K562 (cell line): ENCODE data around the gene CYYR1. TPM values are rescaled to one million over a fixed set of nuclear protein-coding genes. Genes with fewer than 3 reads are reported as not detected.

Experiments
- ATAC-seq: fragments of 200-7000 bp; cut with Tn5 transposase; 3 replicates; pipeline ENCODE4 v1.9.1; 2020; ENCODE audit warnings: moderate library complexity
- BruUV-seq: library from RNA; stranded (reverse); fragments of 400-500 nt; replicated peaks from 2 replicates; lab custom pipeline; 2021; lab: Mats Ljungman, UMichigan
- CTCF ChIA-PET: fragments of 300-600 bp; formaldehyde crosslinking; extraction: SDS; loops from one replicate; lab custom pipeline; 2021; ENCODE audit warnings: low intra/inter-chr PET ratio; lab: Yijun Ruan, JAX
- POLR2A ChIA-PET: fragments of 300-600, 350-650 bp; sonication (Branson Sonifier 250); formaldehyde crosslinking; extraction: SDS; loops from one replicate; lab custom pipeline; 2021; ENCODE audit warnings: antibody characterized with exemption, inconsistent platforms; lab: Yijun Ruan, JAX
- DNase-seq, 4 experiments: peaks; one replicate each; pipeline versions ENCODE4 v3.0.0 to v3.0.0-alpha.2; 2011 to 2018; ENCODE audit warnings: low spot score in 3 of 4, mixed read lengths in 3 of 4; ENCODE audit errors: extremely low read depth in 1 of 4
- FAIRE-seq: peaks from 2 replicates; lab custom pipeline; 2011; peaks lifted over from hg19 to GRCh38; lab: Jason Lieb, UNC
- H2AFZ ChIP-seq: 2 replicates; pipeline ENCODE4 v1.6.0; 2011; ENCODE audit warnings: low read depth, low read length, control low read depth, inconsistent platforms
- H3K27ac ChIP-seq: fragments of 200-600 bp; 3 replicates; pipeline ENCODE4 v1.8.0; 2011; ENCODE audit warnings: low read depth, mild to moderate bottlenecking, control low read depth, inconsistent platforms, low read length, moderate library complexity, mixed read lengths; ENCODE audit errors: extremely low read depth
- H3K27me3 ChIP-seq, 2 experiments: fragments of 300-600 bp in 1 of 2; 2 replicates in 1 of 2; 3 replicates in 1 of 2; pipeline versions ENCODE4 v1.6.0 to v1.8.0; 2011; ENCODE audit warnings: inconsistent platforms in 2 of 2, low read length in 2 of 2, mild to moderate bottlenecking in 1 of 2, mixed read lengths in 1 of 2, moderate library complexity in 1 of 2; ENCODE audit not compliant: control insufficient read depth in 2 of 2, insufficient read depth in 2 of 2
- H3K36me3 ChIP-seq: fragments of 300-600 bp; 3 replicates; pipeline ENCODE4 v1.8.0; 2011; ENCODE audit warnings: mild to moderate bottlenecking, low read length, inconsistent platforms; ENCODE audit not compliant: control insufficient read depth, insufficient read depth
- H3K4me1 ChIP-seq, 2 experiments: fragments of 200-600 bp in 1 of 2; replicated peaks in 1 of 2; 2 replicates in 1 of 2; 3 replicates in 1 of 2; pipeline versions ENCODE4 v1.5.1 to v1.8.0; 2011; ENCODE audit warnings: inconsistent platforms in 2 of 2, low read length in 2 of 2, mild to moderate bottlenecking in 1 of 2, mixed read lengths in 1 of 2, moderate library complexity in 1 of 2; ENCODE audit not compliant: control insufficient read depth in 2 of 2, insufficient read depth in 2 of 2
- H3K4me2 ChIP-seq: 2 replicates; pipeline ENCODE4 v1.6.1; 2011; ENCODE audit warnings: low read length, control low read depth, inconsistent platforms, mixed read lengths; ENCODE audit not compliant: insufficient read depth
- H3K4me3 ChIP-seq: fragments of 200-600 bp; sonication (generic), shearing (Covaris generic); 2 replicates; pipeline ENCODE4 v1.5.1; 2016; ENCODE audit warnings: control low read depth, inconsistent platforms
- H3K79me2 ChIP-seq: fragments of 200-600 bp; 3 replicates; pipeline ENCODE4 v1.8.0; 2011; ENCODE audit warnings: low read length, inconsistent platforms; ENCODE audit not compliant: control insufficient read depth, insufficient read depth
- H3K9ac ChIP-seq, 2 experiments: 2 replicates each; pipeline versions ENCODE4 v1.6.0 to v1.6.1; 2011; ENCODE audit warnings: low read depth in 2 of 2, low read length in 2 of 2, control low read depth in 1 of 2, inconsistent platforms in 1 of 2, mild to moderate bottlenecking in 1 of 2, mixed read lengths in 1 of 2; ENCODE audit not compliant: insufficient read depth in 1 of 2
- H3K9me1 ChIP-seq: one replicate; pipeline ENCODE4 v1.6.0; 2011; ENCODE audit warnings: inconsistent platforms, mild to moderate bottlenecking, low read length, moderate library complexity; ENCODE audit not compliant: control insufficient read depth, insufficient read depth
- H3K9me3 ChIP-seq: replicated peaks from 2 replicates; pipeline ENCODE4 v1.5.1; 2011; ENCODE audit warnings: low read depth, low read length, inconsistent platforms; ENCODE audit not compliant: control insufficient read depth, insufficient read depth
- H4K20me1 ChIP-seq: replicated peaks from 2 replicates; pipeline ENCODE4 v1.6.1; 2011; ENCODE audit warnings: low read length, inconsistent platforms, mixed read lengths; ENCODE audit not compliant: control insufficient read depth, insufficient read depth
- NCOA4 ChIP-seq: fragments of 450-650 bp; IDR thresholded peaks from 2 replicates; pipeline ENCODE4 v1.6.1; 2018; ENCODE audit warnings: mild to moderate bottlenecking; ENCODE audit not compliant: partially characterized antibody
- RAD51 ChIP-seq: fragments of 450-650 bp; IDR thresholded peaks from 2 replicates; pipeline ENCODE4 v1.7.1; 2016; ENCODE audit warnings: low read depth, mild to moderate bottlenecking, borderline replicate concordance
- STAG1 ChIP-seq: sonication (generic); formaldehyde crosslinking; IDR thresholded peaks from 2 replicates; pipeline ENCODE4 v1.5.0; 2020; ENCODE audit warnings: missing genetic modification reagents, borderline replicate concordance
- ZKSCAN8 ChIP-seq: fragments of 200-800 bp; sonication (Bioruptor generic); IDR thresholded peaks from 2 replicates; pipeline ENCODE4 v1.6.1; 2016; ENCODE audit warnings: missing genetic modification characterization, missing compliant biosample characterization
- ZNF140 ChIP-seq: fragments of 250-450 bp; sonication (Bioruptor Pico); IDR thresholded peaks from 2 replicates; pipeline ENCODE4 v1.8.0; 2021; ENCODE audit warnings: moderate library complexity, mild to moderate bottlenecking, inconsistent platforms
- ZNF24 ChIP-seq: fragments of 450-650 bp; IDR thresholded peaks from 2 replicates; pipeline ENCODE4 v1.6.1; 2016
- WGBS: fragments of 100-300 bp; shearing (Covaris generic); methylation state at CpG from one replicate; pipeline ENCODE4 v1.1.6; 2016; ENCODE audit warnings: low coverage, mixed read lengths; ENCODE audit not compliant: insufficient coverage; ENCODE audit errors: missing lambda C conversion rate; 5-methylcytosine and 5-hydroxymethylcytosine counted together
- in situ Hi-C: fragments of 300-500 bp; cut with MboI; formaldehyde crosslinking; loops from 4 replicates; pipeline ENCODE4 v1.15.0; 2018; ENCODE audit warnings: inconsistent platforms, mixed read lengths
- intact Hi-C: fragments of 100-400 bp; cut with micrococcal nuclease; formaldehyde crosslinking; loops from 2 replicates; pipeline ENCODE4 v1.14.2; 2022
- polyA plus RNA-seq, 8 experiments: library from polyadenylated mRNA; depleted of rRNA in 4 of 8; stranded (reverse) in 5 of 8; unstranded in 3 of 8; fragments of >200 nt; fragmentation: Nextera tagmentation in 2 of 8; fragmentation: Illumina TruSeq in 1 of 8; extraction: Ambion mirVana in 2 of 8; extraction: Trizol in 1 of 8; gene quantifications; 2 replicates each; pipeline versions ENCODE4 v1.2.1 to v1.2.3, GENCODE V29; 2011 to 2014; ENCODE audit warnings: inconsistent platforms in 1 of 8, missing spikeins in 1 of 8
- total RNA-seq, 7 experiments: library from RNA; depleted of rRNA in 6 of 7; stranded (reverse); fragments of >200 nt in 6 of 7; fragmentation: Illumina TruSeq in 2 of 7; extraction: Trizol in 2 of 7; gene quantifications; 2 replicates each; pipeline versions ENCODE4 v1.2.1 to v1.2.3, GENCODE V29; 2011 to 2021; ENCODE audit warnings: low replicate concordance in 1 of 7

Gene CYYR1
- total and polyA plus RNA-seq, 9 of the 15 experiments (the other 6 are each of a cell fraction or from before 2014, with no cell fraction given) = not detected

DNA sequence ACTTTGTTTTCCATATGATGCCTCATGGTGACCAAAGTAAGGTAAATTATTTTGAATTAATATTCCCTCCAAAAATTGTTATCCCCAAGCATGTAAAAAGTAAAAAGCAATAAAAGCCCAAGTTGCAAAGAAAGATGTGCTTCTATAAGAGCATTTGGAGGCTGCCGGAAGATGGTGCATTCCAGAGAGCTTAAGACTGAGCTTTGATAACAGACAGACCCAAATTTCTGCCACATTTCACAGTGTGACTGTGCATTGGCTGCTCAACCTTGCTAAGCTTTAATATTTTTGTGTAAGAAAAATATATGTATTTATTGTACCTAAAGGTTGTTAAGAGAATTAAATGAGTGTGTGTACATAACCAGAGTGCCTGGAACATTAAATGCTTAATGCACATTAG, 67.9 kb downstream of the CYYR1 start (continued):
- TF ChIP-seq RAD51 (no peak), ZNF24 (no peak), NCOA4 (no peak)

DNA sequence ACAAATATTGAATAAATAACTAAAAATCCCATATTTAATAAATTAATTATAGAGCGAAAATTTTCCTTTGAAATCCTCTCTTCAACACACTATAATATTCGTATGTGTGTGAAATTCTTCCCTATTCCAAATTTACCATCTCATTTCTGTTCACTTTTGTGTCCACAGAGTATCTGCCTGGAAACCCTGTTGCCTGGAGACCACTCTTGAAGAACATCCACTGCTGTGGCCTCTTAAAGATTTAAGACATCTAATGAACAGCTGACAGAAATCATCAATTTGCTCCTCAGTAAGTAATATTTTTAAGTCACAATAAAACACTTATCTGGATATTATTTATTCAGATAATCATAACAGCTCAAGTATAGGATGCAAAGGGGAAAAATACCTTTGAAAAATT, 69.7 kb downstream of the CYYR1 start:
- intact Hi-C loops (no loop called here), in situ Hi-C loops (no loop called here)
- FAIRE-seq (no peak), DNase-seq (no peak), ATAC-seq (no peak)
- no peaks in the 10 kb centered on the region for H3K79me2 ChIP-seq
- no peaks in the 10 kb centered on the region for H3K9me1 ChIP-seq
- TF ChIP-seq ZKSCAN8 = no peak
- TF ChIP-seq STAG1 (CRISPR knock-in tag) = no peak
- TF ChIP-seq ZNF140 = no peak
- POLR2A ChIA-PET = no interaction called here
- H3K4me1 ChIP-seq = no peaks in the 10 kb centered on the region
- H3K36me3 ChIP-seq = no peaks in the 10 kb centered on the region
- CTCF ChIA-PET = no interaction called here
- no peak overlapping the region for H2AFZ ChIP-seq
- 0% methylated on average over 2 of the region's 2 CpGs for WGBS
- H3K27me3 ChIP-seq = no peaks in the 10 kb centered on the region
- H3K4me2 ChIP-seq = no peak overlapping the region
- H4K20me1 ChIP-seq = no peaks in the 10 kb centered on the region
- H3K27ac ChIP-seq = no peak overlapping the region
- no TSS peak for BruUV-seq
- no peak overlapping the region for H3K9ac ChIP-seq
- no peak overlapping the region for H3K4me3 ChIP-seq
- H3K9me3 ChIP-seq = no peaks in the 10 kb centered on the region
